C4-2B (cell line): ENCODE data around the gene CYB5R2.

Source experiments
- ZFX ChIP-seq: fragments of 450-650 bp; IDR thresholded peaks from 2 replicates; pipeline ENCODE4 v1.6.1; 2017
- TF ChIP-seq, protein P1 (sequence below): fragments of 450-650 bp; conservative IDR thresholded peaks from 2 replicates; pipeline ENCODE4 v1.5.1; 2017; ENCODE audit warnings: mild to moderate bottlenecking

DNA sequence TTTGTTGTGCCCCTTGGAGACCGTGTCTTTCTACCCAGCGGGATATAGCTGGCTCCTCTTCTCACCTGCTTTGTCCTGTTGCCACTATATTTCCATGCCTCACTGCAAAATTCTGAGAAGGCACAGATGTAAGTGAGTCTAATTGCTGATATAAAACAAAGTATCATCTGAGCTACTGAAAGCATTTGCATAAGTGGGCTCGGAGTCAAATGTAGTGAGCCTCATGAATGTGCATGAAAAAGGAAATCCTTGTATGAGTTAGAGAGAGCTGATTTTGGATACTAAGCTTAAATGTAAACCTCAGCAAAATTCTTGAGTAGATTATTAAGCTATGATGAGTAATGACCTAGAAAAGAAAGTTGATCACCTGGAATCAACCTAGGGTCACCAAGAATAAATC lies 19.1 kb upstream of the CYB5R2 start:
- TF ChIP-seq, protein P1, sequence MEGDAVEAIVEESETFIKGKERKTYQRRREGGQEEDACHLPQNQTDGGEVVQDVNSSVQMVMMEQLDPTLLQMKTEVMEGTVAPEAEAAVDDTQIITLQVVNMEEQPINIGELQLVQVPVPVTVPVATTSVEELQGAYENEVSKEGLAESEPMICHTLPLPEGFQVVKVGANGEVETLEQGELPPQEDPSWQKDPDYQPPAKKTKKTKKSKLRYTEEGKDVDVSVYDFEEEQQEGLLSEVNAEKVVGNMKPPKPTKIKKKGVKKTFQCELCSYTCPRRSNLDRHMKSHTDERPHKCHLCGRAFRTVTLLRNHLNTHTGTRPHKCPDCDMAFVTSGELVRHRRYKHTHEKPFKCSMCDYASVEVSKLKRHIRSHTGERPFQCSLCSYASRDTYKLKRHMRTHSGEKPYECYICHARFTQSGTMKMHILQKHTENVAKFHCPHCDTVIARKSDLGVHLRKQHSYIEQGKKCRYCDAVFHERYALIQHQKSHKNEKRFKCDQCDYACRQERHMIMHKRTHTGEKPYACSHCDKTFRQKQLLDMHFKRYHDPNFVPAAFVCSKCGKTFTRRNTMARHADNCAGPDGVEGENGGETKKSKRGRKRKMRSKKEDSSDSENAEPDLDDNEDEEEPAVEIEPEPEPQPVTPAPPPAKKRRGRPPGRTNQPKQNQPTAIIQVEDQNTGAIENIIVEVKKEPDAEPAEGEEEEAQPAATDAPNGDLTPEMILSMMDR = no peak
- TF ChIP-seq ZFX = no peak
